Endothelial cell of umbilical vein (primary cell): Measurements from ENCODE around the gene CDC14B.

Experiments
- CTCF ChIP-seq, 2 donors: IDR thresholded peaks; 1 replicate in 1 of 2; 2 replicates in 1 of 2; pipeline ENCODE4 v1.5.1; 2011; ENCODE audit warnings: low read length in 2 of 2, mild to moderate bottlenecking in 2 of 2, moderate library complexity in 2 of 2, control low read depth in 1 of 2, inconsistent platforms in 1 of 2, low read depth in 1 of 2; ENCODE audit not compliant: insufficient read depth in 1 of 2; ENCODE audit errors: extremely low read depth in 1 of 2
- EZH2 ChIP-seq: IDR thresholded peaks from 2 replicates; pipeline ENCODE4 v1.6.1; 2012; ENCODE audit warnings: borderline replicate concordance, low read depth, mild to moderate bottlenecking, moderate library complexity, low read length, inconsistent platforms; ENCODE audit not compliant: severe bottlenecking
- FOS ChIP-seq: IDR thresholded peaks from 2 replicates; pipeline ENCODE4 v1.6.1; 2011; ENCODE audit warnings: mild to moderate bottlenecking, low read length, moderate library complexity, borderline replicate concordance; ENCODE audit not compliant: insufficient read depth
- GATA2 ChIP-seq: IDR thresholded peaks from 2 replicates; pipeline ENCODE4 v1.7.0; 2011; ENCODE audit warnings: low read depth, mild to moderate bottlenecking, moderate library complexity, mixed read lengths, low read length; ENCODE audit not compliant: insufficient read length, insufficient read depth
- JUN ChIP-seq: IDR thresholded peaks from 2 replicates; pipeline ENCODE4 v1.6.1; 2011; ENCODE audit warnings: borderline replicate concordance, low read depth; ENCODE audit not compliant: insufficient read length, insufficient read depth
- MYC ChIP-seq: IDR thresholded peaks from one replicate; pipeline ENCODE4 v1.6.1; 2011; ENCODE audit warnings: mild to moderate bottlenecking, low read depth, low read length
- POLR2A ChIP-seq: IDR thresholded peaks from 2 replicates; pipeline ENCODE4 v1.6.1; 2012; ENCODE audit warnings: low read depth, mild to moderate bottlenecking, control low read depth, low read length
- POLR2AphosphoS5 ChIP-seq: IDR thresholded peaks from 2 replicates; pipeline ENCODE4 v1.6.1; 2012; ENCODE audit warnings: low read depth, mild to moderate bottlenecking, control low read depth, low read length, moderate library complexity; ENCODE audit not compliant: insufficient read depth
- TF ChIP-seq, protein P1 (sequence below): IDR thresholded peaks from 2 replicates; pipeline ENCODE4 v1.6.1; 2011; ENCODE audit not compliant: insufficient read depth, insufficient read length

- TF ChIP-seq CTCF (IDR thresholded peaks at IDR 0.05; ENCODE audit: extremely low read depth in 1 of 2, insufficient read depth in 1 of 2, low read depth in 1 of 2, low read length in 2 of 2) (no peak), EZH2 (no peak), MYC (no peak), POLR2AphosphoS5 (no peak), FOS (no peak), POLR2A (no peak), GATA2 (no peak), JUN (no peak)
- TF ChIP-seq, protein P1, sequence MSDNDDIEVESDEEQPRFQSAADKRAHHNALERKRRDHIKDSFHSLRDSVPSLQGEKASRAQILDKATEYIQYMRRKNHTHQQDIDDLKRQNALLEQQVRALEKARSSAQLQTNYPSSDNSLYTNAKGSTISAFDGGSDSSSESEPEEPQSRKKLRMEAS, result no peak
Measured at GRCh38 chr9:96574455-96574854, 45.2 kb downstream of the CDC14B start.
